Esophagus muscularis mucosa (tissue), 4 donors: ENCODE data around the gene BBLN. TPM values are rescaled to one million over a fixed set of nuclear protein-coding genes. Genes with fewer than 3 reads are reported as not detected.

Experiments
- DNase-seq: peaks from one replicate; pipeline ENCODE4 v3.0.0-alpha.2; 2017; ENCODE audit errors: extremely low spot score
- H3K27ac ChIP-seq, 4 donors: fragments of 200-600 bp; sonication (generic); replicated peaks in 1 of 4; 1 replicate in 3 of 4; 2 replicates in 1 of 4; pipeline ENCODE4 v1.5.1; 2016 to 2019; ENCODE audit warnings: mild to moderate bottlenecking in 1 of 4
- H3K27me3 ChIP-seq, 4 donors: fragments of 200-600 bp; sonication (generic); one replicate each; pipeline versions ENCODE4 v1.5.1 to v1.6.0; 2016 to 2019
- H3K36me3 ChIP-seq, 4 donors: fragments of 200-600 bp; sonication (generic); one replicate each; pipeline ENCODE4 v1.5.1; 2016 to 2019
- H3K4me1 ChIP-seq, 4 donors: fragments of 200-600 bp; sonication (generic); one replicate each; pipeline ENCODE4 v1.5.1; 2016 to 2019
- H3K4me3 ChIP-seq, 4 donors: fragments of 200-600 bp; sonication (generic); 1 replicate in 2 of 4; 2 replicates in 2 of 4; pipeline ENCODE4 v1.5.1; 2016 to 2019; ENCODE audit warnings: mild to moderate bottlenecking in 4 of 4, moderate library complexity in 1 of 4
- H3K9me3 ChIP-seq, 4 donors: fragments of 200-600 bp; sonication (generic); 1 replicate in 3 of 4; 2 replicates in 1 of 4; pipeline ENCODE4 v1.5.1; 2016 to 2019
- EP300 ChIP-seq: sonication (generic); formaldehyde crosslinking; IDR thresholded peaks from one replicate; pipeline ENCODE4 v1.6.1; 2017; ENCODE audit warnings: antibody characterized with exemption
- POLR2A ChIP-seq: fragments of 450-650 bp; IDR thresholded peaks from one replicate; pipeline ENCODE4 v1.6.1; 2017; ENCODE audit warnings: antibody characterized with exemption, moderate library complexity, mild to moderate bottlenecking, low read depth
- POLR2AphosphoS5 ChIP-seq, 2 donors: sonication (generic); formaldehyde crosslinking; IDR thresholded peaks; one replicate each; pipeline ENCODE4 v1.6.1; 2017; ENCODE audit warnings: antibody characterized with exemption in 2 of 2
- WGBS: methylation state at CpG from one replicate; pipeline ENCODE4 v1.1.5; 2018; 5-methylcytosine and 5-hydroxymethylcytosine counted together
- intact Hi-C: fragments of 100-400 bp; cut with DNase I; formaldehyde crosslinking; loops from one replicate; pipeline ENCODE4 v1.15.1; 2023
- total RNA-seq, 4 donors: library from RNA; depleted of rRNA; stranded (reverse); fragments of >200 nt; gene quantifications; one replicate each; pipeline versions ENCODE4 v1.1.0 to v1.2.1, GENCODE V29; 2016
- TF ChIP-seq, protein P1 (sequence below), 3 experiments: fragments of 200-600 bp in 2 of 3; fragments of 450-650 bp in 1 of 3; sonication (generic) in 2 of 3; IDR thresholded peaks; one replicate each; pipeline ENCODE4 v1.5.1; 2017 to 2019; ENCODE audit warnings: antibody characterized with exemption in 3 of 3, mild to moderate bottlenecking in 2 of 3, moderate library complexity in 1 of 3

BBLN gene
- total RNA-seq, 4 donors from 2014 or later = 132 to 213 (median 148) TPM

GRCh38 chr9:128206916-128207910 lies 47.1 kb downstream of the BBLN start:
- H3K27me3 ChIP-seq = peaks cover 0 to 21% (median 3%) of the 10 kb centered on the region in 4 donors
- no peak for TF ChIP-seq POLR2A
- TF ChIP-seq, protein P1, sequence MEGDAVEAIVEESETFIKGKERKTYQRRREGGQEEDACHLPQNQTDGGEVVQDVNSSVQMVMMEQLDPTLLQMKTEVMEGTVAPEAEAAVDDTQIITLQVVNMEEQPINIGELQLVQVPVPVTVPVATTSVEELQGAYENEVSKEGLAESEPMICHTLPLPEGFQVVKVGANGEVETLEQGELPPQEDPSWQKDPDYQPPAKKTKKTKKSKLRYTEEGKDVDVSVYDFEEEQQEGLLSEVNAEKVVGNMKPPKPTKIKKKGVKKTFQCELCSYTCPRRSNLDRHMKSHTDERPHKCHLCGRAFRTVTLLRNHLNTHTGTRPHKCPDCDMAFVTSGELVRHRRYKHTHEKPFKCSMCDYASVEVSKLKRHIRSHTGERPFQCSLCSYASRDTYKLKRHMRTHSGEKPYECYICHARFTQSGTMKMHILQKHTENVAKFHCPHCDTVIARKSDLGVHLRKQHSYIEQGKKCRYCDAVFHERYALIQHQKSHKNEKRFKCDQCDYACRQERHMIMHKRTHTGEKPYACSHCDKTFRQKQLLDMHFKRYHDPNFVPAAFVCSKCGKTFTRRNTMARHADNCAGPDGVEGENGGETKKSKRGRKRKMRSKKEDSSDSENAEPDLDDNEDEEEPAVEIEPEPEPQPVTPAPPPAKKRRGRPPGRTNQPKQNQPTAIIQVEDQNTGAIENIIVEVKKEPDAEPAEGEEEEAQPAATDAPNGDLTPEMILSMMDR (IDR thresholded peaks at IDR 0.05) = no peak
- no peak for TF ChIP-seq POLR2AphosphoS5 (IDR thresholded peaks at IDR 0.05)
- no peak for TF ChIP-seq EP300
- no peak overlapping the region for H3K4me3 ChIP-seq
- WGBS = 71% methylated on average over 10 of the region's 15 CpGs
- H3K36me3 ChIP-seq = no peaks in the 10 kb centered on the region
- peak overlapping the region in 1 of 4 donors; percentile 15 for H3K27ac ChIP-seq
- no peak for DNase-seq
- intact Hi-C loops = no loop called here
- H3K4me1 ChIP-seq = peaks cover 11 to 43% (median 35%) of the 10 kb centered on the region in 4 donors
- H3K9me3 ChIP-seq = no peaks in the 10 kb centered on the region

DNA sequence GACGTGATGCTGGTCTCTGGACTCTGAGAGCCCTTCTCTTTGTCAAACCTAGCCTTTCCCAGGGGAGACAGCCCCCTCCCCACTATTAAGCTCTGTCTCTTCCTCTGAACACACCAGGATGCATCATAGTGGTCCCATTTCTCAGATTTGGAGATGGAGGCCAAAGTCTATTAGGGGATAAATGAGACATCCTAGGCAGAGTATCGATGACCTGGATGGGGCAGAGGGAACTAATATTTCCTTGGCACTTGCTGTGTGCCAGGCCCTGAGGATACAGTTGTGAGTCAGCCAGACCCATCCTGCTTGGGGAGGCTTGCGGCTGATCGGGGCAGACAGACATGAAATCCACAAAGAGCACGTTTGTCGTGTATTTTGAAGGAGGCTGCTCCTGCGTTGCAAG lies 48.3 kb downstream of the BBLN start:
- WGBS = 96% methylated on average over 7 of the region's 7 CpGs
- no peaks in the 10 kb centered on the region for H3K36me3 ChIP-seq
- H3K4me3 ChIP-seq = no peak overlapping the region
- no peak overlapping the region for H3K27ac ChIP-seq
- no peaks in the 10 kb centered on the region for H3K9me3 ChIP-seq
- TF ChIP-seq POLR2AphosphoS5 (IDR thresholded peaks at IDR 0.05) = no peak
- no peak for TF ChIP-seq EP300
- TF ChIP-seq, protein P1 (IDR thresholded peaks at IDR 0.05) = no peak
- no peak for TF ChIP-seq POLR2A
- intact Hi-C loops = no loop called here
- DNase-seq = no peak
- H3K27me3 ChIP-seq = peaks cover 0 to 19% (median 3%) of the 10 kb centered on the region in 4 donors
- H3K4me1 ChIP-seq = peaks cover 11 to 36% (median 29%) of the 10 kb centered on the region in 4 donors

GRCh38 chr9:128208946-128209669 lies 49.0 kb downstream of the BBLN start:
- Histone ChIP-seq H3K27ac (no peak overlapping the region), H3K4me1 (peaks cover 3 to 29% (median 21%) of the 10 kb centered on the region in 4 donors), H3K4me3 (no peak overlapping the region), H3K36me3 (no peaks in the 10 kb centered on the region), H3K27me3 (peaks cover 0 to 12% (median 0%) of the 10 kb centered on the region in 4 donors), H3K9me3 (no peaks in the 10 kb centered on the region)
- 71% methylated on average over 14 of the region's 15 CpGs for WGBS
- TF ChIP-seq POLR2AphosphoS5 (IDR thresholded peaks at IDR 0.05) (no peak), EP300 (no peak), POLR2A (no peak)
- TF ChIP-seq, protein P1 (IDR thresholded peaks at IDR 0.05) = no peak
- DNase-seq = no peak
- intact Hi-C loops = no loop called here

DNA sequence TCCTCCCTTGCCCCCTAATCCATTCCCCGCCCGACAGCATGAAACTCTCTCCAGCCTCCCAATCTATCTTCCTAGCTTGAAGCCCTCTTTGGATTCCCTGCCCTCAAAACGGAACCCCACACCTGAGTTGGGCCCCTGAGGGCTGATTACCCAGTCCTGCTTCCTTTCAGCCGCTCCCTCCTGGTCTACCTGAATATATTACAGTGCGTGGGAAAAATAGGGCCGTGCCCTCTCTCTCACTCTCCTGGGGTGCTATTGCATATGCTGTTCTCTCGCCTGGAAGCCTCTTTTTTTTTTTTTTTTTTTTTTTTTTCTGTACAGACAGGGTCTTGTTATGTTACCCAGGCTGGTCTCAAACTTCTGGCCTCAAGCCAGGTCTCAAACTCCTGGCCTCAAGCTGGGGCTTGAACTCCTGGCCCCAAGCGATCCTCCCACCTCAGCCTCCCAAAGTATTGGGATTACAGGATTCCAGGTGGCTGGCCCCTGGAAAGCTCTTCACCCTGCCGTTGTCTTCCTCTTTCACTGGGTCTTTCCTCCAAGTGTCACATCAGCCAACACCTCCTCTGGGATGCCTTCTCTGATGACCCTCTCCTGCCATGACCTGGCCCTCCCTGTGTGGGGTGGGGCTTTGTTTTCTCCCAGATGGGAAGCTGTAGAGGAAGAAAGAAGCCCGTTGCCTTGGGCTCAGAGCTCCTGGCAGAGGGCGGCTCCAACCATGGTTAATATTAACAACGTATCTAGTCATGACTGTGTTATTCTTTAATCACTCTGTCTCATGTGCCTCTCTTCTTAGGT lies 51.3 kb downstream of the BBLN start:
- intact Hi-C loops = no loop called here
- H3K4me3 ChIP-seq = no peak overlapping the region
- H3K36me3 ChIP-seq = no peaks in the 10 kb centered on the region
- H3K4me1 ChIP-seq = peaks cover 0 to 35% (median 25%) of the 10 kb centered on the region in 4 donors
- H3K27me3 ChIP-seq = no peaks in the 10 kb centered on the region
- peak overlapping the region in 1 of 4 donors; percentile 27 for H3K27ac ChIP-seq
- DNase-seq = no peak
- H3K9me3 ChIP-seq = no peaks in the 10 kb centered on the region
- 72% methylated on average over 12 of the region's 12 CpGs for WGBS
- TF ChIP-seq POLR2A (no peak), EP300 (no peak), POLR2AphosphoS5 (IDR thresholded peaks at IDR 0.05) (no peak)
- TF ChIP-seq, protein P1 (IDR thresholded peaks at IDR 0.05) = no peak
